NT2/D1 (cell line): ENCODE results near the gene TMEM198.

Experiments used
- SUZ12 ChIP-seq: IDR thresholded peaks from 2 replicates; pipeline ENCODE4 v1.6.1; 2011; ENCODE audit not compliant: insufficient read length, insufficient read depth; ENCODE audit errors: extremely low read depth
- ZNF274 ChIP-seq: IDR thresholded peaks from 2 replicates; pipeline ENCODE4 v1.6.1; 2011; ENCODE audit warnings: mild to moderate bottlenecking, low read depth, low read length

DNA sequence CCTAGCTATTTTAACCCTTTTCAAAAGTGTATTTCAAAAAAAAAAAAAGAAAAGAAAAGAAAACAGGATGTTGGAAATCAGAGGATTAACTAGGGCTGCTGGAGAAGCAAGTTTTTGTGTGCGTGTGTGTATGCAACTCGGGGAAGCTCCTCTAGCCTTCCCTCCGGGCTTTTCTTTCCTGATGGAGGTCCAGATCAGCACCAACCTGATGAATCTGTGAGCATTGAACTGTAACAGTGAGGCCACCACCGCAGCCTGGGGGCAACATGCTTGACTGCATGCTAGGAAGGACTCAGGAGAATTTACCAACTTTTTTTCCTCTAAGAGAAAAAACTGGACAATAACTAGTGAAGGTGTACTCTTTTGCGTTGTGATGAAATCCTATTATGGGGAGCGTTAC, 25.2 kb downstream of the TMEM198 start:
- no peak for TF ChIP-seq ZNF274
- no peak for TF ChIP-seq SUZ12
